Adrenal gland (tissue), 12 donors: ENCODE data around the gene DLG2. TPM values are rescaled to one million over a fixed set of nuclear protein-coding genes. Genes with fewer than 3 reads are reported as not detected.
"Not testable (repeated sequence)": the region's sequence is repeated elsewhere in the genome, so short reads cannot be mapped to it uniquely, and the experiment has no call there.

Experiments used
- DNase-seq, 7 donors: peaks; one replicate each; pipeline ENCODE4 v3.0.0-alpha.2; 2019 to 2020
- H3K27ac ChIP-seq, 5 donors: fragments of 200-600 bp; sonication (generic) in 4 of 5; 1 replicate in 3 of 5; 2 replicates in 2 of 5; pipeline versions ENCODE4 v1.5.1 to v1.8.0; 2016 to 2020; ENCODE audit warnings: mild to moderate bottlenecking in 1 of 5
- H3K27me3 ChIP-seq: fragments of 200-600 bp; 2 replicates; pipeline ENCODE4 v1.8.0; 2021
- H3K36me3 ChIP-seq, 2 donors: fragments of 200-600 bp; replicated peaks in 1 of 2; 1 replicate in 1 of 2; 2 replicates in 1 of 2; pipeline versions ENCODE4 v1.5.1 to v1.8.0; 2018 to 2022
- H3K4me1 ChIP-seq, 2 donors: fragments of 200-600 bp; replicated peaks in 1 of 2; 1 replicate in 1 of 2; 2 replicates in 1 of 2; pipeline versions ENCODE4 v1.5.1 to v1.8.0; 2018 to 2021
- H3K4me3 ChIP-seq, 4 donors: fragments of 200-600 bp; sonication (generic) in 3 of 4; one replicate each; pipeline ENCODE4 v1.5.1; 2016 to 2018
- H3K9me3 ChIP-seq, 3 donors: fragments of 200-600 bp; sonication (generic) in 1 of 3; replicated peaks in 1 of 3; 1 replicate in 2 of 3; 2 replicates in 1 of 3; pipeline versions ENCODE4 v1.5.1 to v1.8.0; 2016 to 2021
- POLR2A ChIP-seq, 2 donors: fragments of 450-650 bp; IDR thresholded peaks; one replicate each; pipeline ENCODE4 v1.6.1; 2017; ENCODE audit warnings: antibody characterized with exemption in 2 of 2, mild to moderate bottlenecking in 2 of 2, moderate library complexity in 1 of 2
- WGBS, 4 donors: extraction: QIAGEN DNeasy Blood & Tissue Kit in 2 of 4; methylation state at CpG; one replicate each; pipeline versions ENCODE4 v1.1.5 to v1.1.7; 2013 to 2017; 5-methylcytosine and 5-hydroxymethylcytosine counted together
- intact Hi-C, 2 donors: fragments of 100-400 bp; cut with DNase I; formaldehyde crosslinking; loops; one replicate each; pipeline versions ENCODE4 v1.14.1 to v1.15.0; 2022 to 2023
- polyA plus RNA-seq, 3 donors: library from polyadenylated mRNA; stranded (reverse); fragments of 200-250 nt in 2 of 3; fragments of 350-450 nt in 1 of 3; fragmentation: Illumina TruSeq in 1 of 3; extraction: RNeasy Lipid Tissue Mini Kit (QIAGEN cat#74804) in 1 of 3; gene quantifications; one replicate each; pipeline ENCODE4 v1.2.3, GENCODE V29; 2013 to 2014
- total RNA-seq, 9 donors: library from RNA; depleted of rRNA in 4 of 9; stranded (reverse); fragments of >200 nt in 4 of 9; fragments of 120-200 nt in 1 of 9; fragmentation: NEBNext Ultra II Directional in 1 of 9; extraction: Animal tissue kit (Norgen Biotek cat#: 25700) in 1 of 9; gene quantifications; one replicate each; pipeline versions ENCODE4 v1.1.0 to v1.2.4, GENCODE V29; 2013 to 2023
- TF ChIP-seq, protein P1 (sequence below), 6 experiments: fragments of 450-650 bp in 4 of 6; fragments of 200-600 bp in 2 of 6; sonication (generic) in 1 of 6; IDR thresholded peaks; 1 replicate in 5 of 6; 2 replicates in 1 of 6; pipeline versions ENCODE4 v1.5.1 to v1.8.0; 2016 to 2021; ENCODE audit warnings: antibody characterized with exemption in 6 of 6, mild to moderate bottlenecking in 2 of 6, moderate library complexity in 1 of 6
- donor health status: healthy with polysubstance abuse.
- donor health status: Bipolar disorder and iron deficiency.
- donor health status: DM: yes; HTN: yes; CAD: no.
- donor health status: DM: no; HTN: no; CAD: no.
- donor health status: DM: no; HTN: no; CAD: no.
- donor health status: DM: yes; HTN: yes; CAD: no.

The DLG2 gene
- total and polyA plus RNA-seq, 12 donors, result 8.3 to 101 (median 37.5) TPM

DNA sequence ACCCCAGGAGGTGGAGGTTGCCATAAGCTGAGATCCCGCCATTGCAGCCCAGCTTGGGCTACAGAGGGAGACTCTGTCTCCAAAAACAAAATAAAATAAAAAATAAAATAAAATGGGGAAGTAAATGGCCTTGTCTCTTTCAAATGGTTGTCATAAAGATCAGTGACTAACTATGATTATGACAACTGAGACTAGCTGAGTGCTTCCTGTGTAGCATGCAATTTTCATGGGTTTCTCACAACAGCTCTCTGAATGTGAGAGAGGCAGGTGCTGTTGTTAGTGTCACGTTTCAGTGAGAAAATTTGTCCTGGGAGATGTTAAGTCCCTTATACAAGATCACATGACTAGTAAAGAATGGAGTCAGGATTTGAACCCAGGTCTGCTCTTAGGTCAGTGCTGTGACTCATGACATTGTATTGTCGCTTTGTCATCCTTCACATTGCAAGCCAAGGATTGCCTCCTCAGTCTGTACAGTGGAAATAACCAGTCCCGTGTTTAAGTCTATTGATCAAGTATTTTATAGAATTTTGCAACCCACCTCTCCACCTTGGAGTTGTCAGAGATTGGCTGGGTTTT is 2177.7 kb downstream of the DLG2 start:
- 87 to 90% (median 89%) methylated on average over 4 of the region's 4 CpGs for WGBS, 4 donors
- intact Hi-C loops, result no loop called here
- DNase-seq, result no peak
- Histone ChIP-seq H3K9me3 (no peaks in the 10 kb centered on the region), H3K4me1 (no peaks in the 10 kb centered on the region), H3K27me3 (no peaks in the 10 kb centered on the region), H3K36me3 (no peaks in the 10 kb centered on the region), H3K27ac (no peak overlapping the region), H3K4me3 (no peak overlapping the region)
- TF ChIP-seq POLR2A (IDR thresholded peaks at IDR 0.05), result no peak
- TF ChIP-seq, protein P1, sequence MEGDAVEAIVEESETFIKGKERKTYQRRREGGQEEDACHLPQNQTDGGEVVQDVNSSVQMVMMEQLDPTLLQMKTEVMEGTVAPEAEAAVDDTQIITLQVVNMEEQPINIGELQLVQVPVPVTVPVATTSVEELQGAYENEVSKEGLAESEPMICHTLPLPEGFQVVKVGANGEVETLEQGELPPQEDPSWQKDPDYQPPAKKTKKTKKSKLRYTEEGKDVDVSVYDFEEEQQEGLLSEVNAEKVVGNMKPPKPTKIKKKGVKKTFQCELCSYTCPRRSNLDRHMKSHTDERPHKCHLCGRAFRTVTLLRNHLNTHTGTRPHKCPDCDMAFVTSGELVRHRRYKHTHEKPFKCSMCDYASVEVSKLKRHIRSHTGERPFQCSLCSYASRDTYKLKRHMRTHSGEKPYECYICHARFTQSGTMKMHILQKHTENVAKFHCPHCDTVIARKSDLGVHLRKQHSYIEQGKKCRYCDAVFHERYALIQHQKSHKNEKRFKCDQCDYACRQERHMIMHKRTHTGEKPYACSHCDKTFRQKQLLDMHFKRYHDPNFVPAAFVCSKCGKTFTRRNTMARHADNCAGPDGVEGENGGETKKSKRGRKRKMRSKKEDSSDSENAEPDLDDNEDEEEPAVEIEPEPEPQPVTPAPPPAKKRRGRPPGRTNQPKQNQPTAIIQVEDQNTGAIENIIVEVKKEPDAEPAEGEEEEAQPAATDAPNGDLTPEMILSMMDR (IDR thresholded peaks at IDR 0.05), result no peak

DNA sequence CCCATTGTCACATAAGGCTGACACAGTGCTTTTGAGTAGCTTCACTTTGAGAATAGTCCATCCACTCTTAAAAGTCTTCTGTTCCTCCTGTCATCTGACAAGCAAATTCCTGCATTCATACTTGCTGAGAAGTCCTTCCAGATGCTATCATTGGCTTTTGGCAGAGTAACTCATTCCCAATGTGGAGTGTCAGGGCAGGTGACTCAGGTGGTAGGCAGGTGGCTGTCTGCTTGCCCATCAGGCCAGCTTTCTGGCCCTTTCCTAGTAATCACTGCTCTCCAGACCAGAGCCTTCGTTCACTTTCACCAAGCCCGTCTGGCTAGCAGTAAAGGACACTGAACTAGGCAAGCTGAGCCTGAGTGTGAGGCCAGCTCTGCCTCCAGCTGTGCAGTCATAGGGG is 2178.5 kb downstream of the DLG2 start:
- Histone ChIP-seq H3K9me3 (no peaks in the 10 kb centered on the region), H3K36me3 (no peaks in the 10 kb centered on the region), H3K27ac (no peak overlapping the region), H3K27me3 (no peaks in the 10 kb centered on the region), H3K4me1 (no peaks in the 10 kb centered on the region), H3K4me3 (no peak overlapping the region)
- WGBS, 4 donors, result 89 to 93% methylated on average over 2 of the region's 2 CpGs; no CpG with 5 or more reads in 2 of the 4 donors
- intact Hi-C loops, result no loop called here
- DNase-seq, result no peak
- TF ChIP-seq, protein P1 (IDR thresholded peaks at IDR 0.05), result no peak
- no peak for TF ChIP-seq POLR2A (IDR thresholded peaks at IDR 0.05)

DNA sequence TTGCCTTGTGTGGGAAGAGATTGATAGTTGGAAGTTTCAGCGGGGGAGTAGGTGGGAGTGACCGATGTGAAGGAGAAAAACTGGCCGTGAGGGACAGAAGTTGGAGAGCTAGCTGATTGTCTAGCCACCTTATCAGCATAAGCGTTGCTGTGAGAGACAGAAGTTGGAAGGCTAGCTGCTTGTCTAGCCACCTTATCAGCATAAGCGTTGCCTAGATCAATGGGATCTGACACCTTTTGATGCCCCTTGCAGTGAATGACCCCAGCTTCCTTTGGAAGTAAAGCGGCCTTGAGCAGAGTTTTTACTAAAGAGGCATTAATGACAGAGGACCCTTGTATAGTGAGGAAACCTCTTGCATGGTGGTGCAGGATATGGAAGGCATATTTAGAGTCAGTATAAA is 2183.3 kb downstream of the DLG2 start:
- WGBS, 4 donors, result 77 to 82% (median 81%) methylated on average over 6 of the region's 6 CpGs
- H3K36me3 ChIP-seq, H3K9me3 ChIP-seq, H3K27ac ChIP-seq, H3K4me1 ChIP-seq, intact Hi-C loops, H3K27me3 ChIP-seq, H3K4me3 ChIP-seq, DNase-seq: not testable (repeated sequence)

DNA sequence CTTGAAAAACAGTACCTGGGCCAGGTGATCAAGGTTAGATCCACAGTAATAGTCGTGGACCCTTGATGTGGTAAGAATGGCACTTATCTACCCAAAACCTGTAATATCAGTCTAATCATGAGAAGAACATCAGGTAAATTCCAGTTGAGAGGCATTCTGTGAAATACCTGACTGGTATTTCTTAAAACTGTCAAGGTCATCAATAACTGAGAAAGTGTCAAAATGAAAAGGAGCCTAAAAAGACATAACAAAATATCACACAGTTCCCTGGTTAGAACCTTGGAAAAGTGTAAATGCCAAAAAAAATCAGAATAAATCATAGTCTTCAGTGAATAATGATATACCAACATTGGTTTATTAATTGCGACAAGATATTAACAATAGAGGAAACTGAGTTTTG is 2185.5 kb downstream of the DLG2 start:
- H3K9me3 ChIP-seq, result no peaks in the 10 kb centered on the region
- no peaks in the 10 kb centered on the region for H3K27me3 ChIP-seq
- DNase-seq, result no peak
- TF ChIP-seq, protein P1 (IDR thresholded peaks at IDR 0.05), result no peak
- no peak for TF ChIP-seq POLR2A (IDR thresholded peaks at IDR 0.05)
- no peaks in the 10 kb centered on the region for H3K36me3 ChIP-seq
- no peaks in the 10 kb centered on the region for H3K4me1 ChIP-seq
- no peak overlapping the region for H3K27ac ChIP-seq
- intact Hi-C loops, result no loop called here
- 75 to 91% (median 90%) methylated on average over 2 of the region's 2 CpGs for WGBS, 4 donors
- no peak overlapping the region for H3K4me3 ChIP-seq

DNA sequence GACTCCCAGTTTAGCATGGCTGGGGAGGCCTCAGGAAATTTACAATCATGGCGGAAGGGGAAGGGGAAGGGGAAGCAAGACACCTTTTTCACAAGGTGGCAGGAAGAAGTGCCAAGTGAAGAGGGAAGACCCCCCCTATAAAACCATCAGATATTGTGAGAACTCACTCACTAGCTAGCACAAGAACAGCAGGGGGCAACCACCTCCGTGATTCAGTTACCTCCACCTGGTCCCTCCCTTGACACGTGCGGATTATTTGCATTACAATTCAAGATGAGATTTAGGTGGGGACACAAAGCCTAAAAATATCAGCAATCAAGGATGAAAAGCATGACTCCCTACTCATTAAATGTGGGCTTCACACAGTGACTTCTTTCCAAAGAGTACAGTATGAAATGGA is 2186.0 kb downstream of the DLG2 start:
- intact Hi-C loops, result no loop called here
- 56 to 80% (median 71%) methylated on average over 4 of the region's 4 CpGs for WGBS, 4 donors

More for the DNA sequence above, 2186.0 kb downstream of the DLG2 start:
- TF ChIP-seq, protein P1 (IDR thresholded peaks at IDR 0.05), result no peak
- TF ChIP-seq POLR2A (IDR thresholded peaks at IDR 0.05), result no peak
- H3K4me3 ChIP-seq, result no peak overlapping the region
- no peak overlapping the region for H3K27ac ChIP-seq
- no peaks in the 10 kb centered on the region for H3K9me3 ChIP-seq
- H3K27me3 ChIP-seq, result no peaks in the 10 kb centered on the region
- H3K4me1 ChIP-seq, result no peaks in the 10 kb centered on the region
- H3K36me3 ChIP-seq, result no peaks in the 10 kb centered on the region
- no peak for DNase-seq
